Neutrophil (primary cell): ENCODE results near the gene MESP2.

Experiments
- H3K27ac ChIP-seq: fragments of 200-600 bp; sonication (generic); 2 replicates; pipeline ENCODE4 v1.5.1; 2016; ENCODE audit warnings: mild to moderate bottlenecking, moderate library complexity
- H3K27me3 ChIP-seq: fragments of 200-600 bp; sonication (generic); 2 replicates; pipeline ENCODE4 v1.6.0; 2016; ENCODE audit warnings: mild to moderate bottlenecking
- H3K36me3 ChIP-seq: fragments of 200-600 bp; sonication (generic); 2 replicates; pipeline ENCODE4 v1.5.1; 2017
- H3K4me1 ChIP-seq, 2 experiments: fragments of 200-600 bp in 1 of 2; sonication (generic) in 1 of 2; 1 replicate in 1 of 2; 2 replicates in 1 of 2; pipeline versions ENCODE4 v1.5.1 to v1.6.1; 2013 to 2016; ENCODE audit warnings: low read depth in 1 of 2, low read length in 1 of 2, mild to moderate bottlenecking in 1 of 2, moderate library complexity in 1 of 2; ENCODE audit not compliant: control insufficient read depth in 1 of 2, insufficient read depth in 1 of 2
- H3K4me3 ChIP-seq, 2 experiments: fragments of 200-600 bp in 1 of 2; sonication (generic) in 1 of 2; 1 replicate in 1 of 2; 2 replicates in 1 of 2; pipeline ENCODE4 v1.5.1; 2013 to 2016; ENCODE audit warnings: low read depth in 1 of 2, low read length in 1 of 2, mild to moderate bottlenecking in 1 of 2, moderate library complexity in 1 of 2
- H3K9me3 ChIP-seq: fragments of 200-600 bp; sonication (generic); 2 replicates; pipeline ENCODE4 v1.5.1; 2016
- TF ChIP-seq, protein P1 (sequence below): fragments of 200-600 bp; sonication (generic); IDR thresholded peaks from 2 replicates; pipeline ENCODE4 v1.5.1; 2016; ENCODE audit warnings: antibody characterized with exemption

The MESP2 gene

GRCh38 chr15:89761929-89762328 lies 14.2 kb upstream of the MESP2 start:
- Histone ChIP-seq H3K4me3 (no peak overlapping the region), H3K36me3 (no peaks in the 10 kb centered on the region), H3K27me3 (no peaks in the 10 kb centered on the region), H3K9me3 (no peaks in the 10 kb centered on the region), H3K4me1 (peaks cover 13% of the 10 kb centered on the region in 2 experiments), H3K27ac (no peak overlapping the region)
- TF ChIP-seq, protein P1, sequence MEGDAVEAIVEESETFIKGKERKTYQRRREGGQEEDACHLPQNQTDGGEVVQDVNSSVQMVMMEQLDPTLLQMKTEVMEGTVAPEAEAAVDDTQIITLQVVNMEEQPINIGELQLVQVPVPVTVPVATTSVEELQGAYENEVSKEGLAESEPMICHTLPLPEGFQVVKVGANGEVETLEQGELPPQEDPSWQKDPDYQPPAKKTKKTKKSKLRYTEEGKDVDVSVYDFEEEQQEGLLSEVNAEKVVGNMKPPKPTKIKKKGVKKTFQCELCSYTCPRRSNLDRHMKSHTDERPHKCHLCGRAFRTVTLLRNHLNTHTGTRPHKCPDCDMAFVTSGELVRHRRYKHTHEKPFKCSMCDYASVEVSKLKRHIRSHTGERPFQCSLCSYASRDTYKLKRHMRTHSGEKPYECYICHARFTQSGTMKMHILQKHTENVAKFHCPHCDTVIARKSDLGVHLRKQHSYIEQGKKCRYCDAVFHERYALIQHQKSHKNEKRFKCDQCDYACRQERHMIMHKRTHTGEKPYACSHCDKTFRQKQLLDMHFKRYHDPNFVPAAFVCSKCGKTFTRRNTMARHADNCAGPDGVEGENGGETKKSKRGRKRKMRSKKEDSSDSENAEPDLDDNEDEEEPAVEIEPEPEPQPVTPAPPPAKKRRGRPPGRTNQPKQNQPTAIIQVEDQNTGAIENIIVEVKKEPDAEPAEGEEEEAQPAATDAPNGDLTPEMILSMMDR, result no peak

- Histone ChIP-seq H3K9me3 (no peaks in the 10 kb centered on the region), H3K4me3 (no peak overlapping the region), H3K4me1 (peaks cover 3 to 9% of the 10 kb centered on the region in 2 experiments), H3K27me3 (no peaks in the 10 kb centered on the region), H3K27ac (no peak overlapping the region), H3K36me3 (no peaks in the 10 kb centered on the region)
- TF ChIP-seq, protein P1, result no peak
These were observed 10.4 kb upstream of the MESP2 start for GRCh38 chr15:89765694-89766093.

GRCh38 chr15:89766357-89767311 lies 9.5 kb upstream of the MESP2 start:
- TF ChIP-seq, protein P1, result no peak
- Histone ChIP-seq H3K36me3 (no peaks in the 10 kb centered on the region), H3K27me3 (no peaks in the 10 kb centered on the region), H3K27ac (no peak overlapping the region), H3K9me3 (no peaks in the 10 kb centered on the region), H3K4me3 (no peak overlapping the region), H3K4me1 (peaks cover 3 to 5% of the 10 kb centered on the region in 2 experiments)

DNA sequence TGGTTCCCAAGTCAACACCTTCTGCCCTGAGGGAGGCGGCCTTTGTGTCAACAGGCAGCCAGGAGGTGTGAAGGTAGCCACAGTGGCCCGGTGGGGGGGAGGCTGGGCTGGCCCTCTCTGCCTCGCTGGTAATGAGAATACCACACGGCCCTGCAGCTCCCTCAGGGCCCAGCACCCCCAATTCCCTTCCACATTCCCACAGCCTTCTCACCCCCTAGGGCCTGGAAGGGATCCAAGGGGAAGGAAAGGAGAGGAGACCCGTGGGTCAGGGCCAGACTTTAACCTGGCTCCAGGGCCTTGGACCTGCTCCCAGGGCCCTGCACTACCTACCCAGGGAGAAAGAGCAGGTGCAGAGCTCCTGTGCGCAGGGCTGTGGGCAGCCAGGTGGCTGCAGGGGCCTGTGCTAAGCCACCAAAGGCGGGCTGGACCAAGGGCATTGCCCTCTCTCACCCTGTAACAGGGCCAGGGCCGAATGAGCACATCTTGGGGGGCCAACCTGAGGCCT lies 8.7 kb upstream of the MESP2 start:
- H3K27ac ChIP-seq, result no peak overlapping the region
- no peaks in the 10 kb centered on the region for H3K27me3 ChIP-seq
- H3K4me3 ChIP-seq, result no peak overlapping the region
- TF ChIP-seq, protein P1, result no peak
- H3K4me1 ChIP-seq, result peaks cover 3 to 5% of the 10 kb centered on the region in 2 experiments
- H3K36me3 ChIP-seq, result no peaks in the 10 kb centered on the region
- no peaks in the 10 kb centered on the region for H3K9me3 ChIP-seq

DNA sequence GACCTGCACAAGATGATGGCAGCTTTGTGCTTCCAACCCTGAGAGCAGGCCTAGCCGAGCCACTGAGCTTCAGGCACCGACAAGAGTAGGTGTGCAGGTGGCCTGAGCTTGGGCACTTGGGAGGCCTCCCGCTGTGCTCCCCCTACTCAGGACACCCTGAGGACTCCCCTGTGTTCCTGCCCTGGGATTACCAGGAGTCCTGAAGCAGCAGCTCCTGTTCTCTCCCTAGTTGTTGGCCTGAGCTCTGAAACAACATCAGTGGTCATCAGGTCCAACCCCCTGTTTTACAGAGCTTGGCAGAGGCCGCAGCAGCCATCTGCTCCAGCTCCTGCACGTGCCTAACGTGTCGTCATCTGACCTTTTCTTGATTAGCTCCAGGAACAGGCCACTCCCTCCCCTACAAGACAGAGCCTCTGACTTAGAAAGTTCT lies 8.0 kb upstream of the MESP2 start:
- TF ChIP-seq, protein P1, result no peak
- Histone ChIP-seq H3K27ac (no peak overlapping the region), H3K36me3 (no peaks in the 10 kb centered on the region), H3K4me3 (no peak overlapping the region), H3K9me3 (no peaks in the 10 kb centered on the region), H3K4me1 (peaks cover 3 to 5% of the 10 kb centered on the region in 2 experiments), H3K27me3 (no peaks in the 10 kb centered on the region)
